ENCODE data around the gene TREML1. TPM values are rescaled to one million over a fixed set of nuclear protein-coding genes. Genes with fewer than 3 reads are reported as not detected.
A peak's percentile ranks its signal among the peaks of the same experiment; 100 is the strongest.
"Not testable (repeated sequence)": the region's sequence is repeated elsewhere in the genome, so short reads cannot be mapped to it uniquely, and the experiment has no call there.

The TREML1 gene
- total and polyA plus RNA-seq, 2 experiments from 2014 or later: not detected

DNA sequence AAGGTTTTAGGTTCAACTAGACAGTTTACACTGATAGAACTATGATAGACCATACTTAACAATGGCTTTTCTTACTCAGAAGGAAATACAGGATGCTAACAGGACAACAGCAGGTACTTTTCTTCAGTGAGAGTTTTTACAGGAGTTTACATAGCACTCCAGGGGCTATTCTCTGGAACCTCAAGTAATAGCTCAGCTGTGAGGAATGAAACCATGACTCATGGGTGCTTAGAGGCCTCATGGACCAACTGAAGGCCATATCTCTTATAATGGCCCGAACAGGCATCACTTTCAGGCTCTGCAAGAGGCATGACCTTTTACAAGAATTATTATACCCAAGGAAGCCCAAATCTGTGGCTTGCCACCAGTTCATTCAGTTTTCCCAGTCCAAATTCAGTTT, 31.8 kb downstream of the TREML1 start:
- Histone ChIP-seq H3K79me2 (ENCODE audit: insufficient read depth) (no peaks in the 10 kb centered on the region), H3K27ac (no peak overlapping the region), H3K4me2 (ENCODE audit: unreplicated experiment) (no peak overlapping the region), H3K36me3 (ENCODE audit: low read depth) (no peaks in the 10 kb centered on the region), H3K4me3 (no peak overlapping the region), H3F3A (ENCODE audit: insufficient read depth) (no peaks in the 10 kb centered on the region), H3K9me3 (ENCODE audit: low read depth) (no peaks in the 10 kb centered on the region), H2AFZ (no peak overlapping the region), H4K20me1 (ENCODE audit: insufficient read depth) (no peaks in the 10 kb centered on the region), H3K4me1 (ENCODE audit: insufficient read depth) (no peaks in the 10 kb centered on the region), H3K27me3 (replicated peaks; ENCODE audit: insufficient read depth) (no peaks in the 10 kb centered on the region), H3K9ac (no peak overlapping the region), H3K9me2 (ENCODE audit: insufficient read depth) (no peaks in the 10 kb centered on the region)
- WGBS, 2 experiments (ENCODE audit: low coverage in 1 of 2, low lambda C conversion rate in 2 of 2, missing lambda C conversion rate in 2 of 2): 93 to 100% methylated on average over 1 of the region's 1 CpG
- in situ Hi-C loops (cut with MboI): no loop called here
- peak; percentile 42 for DNase-seq
- TF ChIP-seq EZH2phosphoT487 (IDR thresholded peaks at IDR 0.05; ENCODE audit: insufficient read depth, low read depth) (no peak), EZH2 (IDR thresholded peaks at IDR 0.05; ENCODE audit: insufficient read depth, poor library complexity, severe bottlenecking) (no peak)

DNA sequence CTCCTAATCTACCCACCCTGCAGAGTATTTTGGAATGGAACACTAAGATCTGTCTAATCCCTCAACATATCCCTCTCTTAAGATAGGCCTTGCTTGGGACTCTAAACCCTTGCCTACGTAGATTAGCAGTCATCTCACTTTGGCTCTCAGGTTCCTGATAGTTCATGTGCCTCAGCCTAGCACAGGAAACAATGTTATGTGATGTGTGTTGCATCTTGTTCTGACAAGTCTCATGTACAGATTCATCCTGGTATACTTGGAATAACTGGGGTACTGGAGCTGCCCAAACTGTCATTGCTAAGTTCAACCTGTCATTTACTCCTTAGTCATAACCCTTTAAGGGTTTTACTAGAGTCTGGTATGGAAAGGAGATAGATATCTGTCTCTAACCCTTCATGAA, 34.1 kb downstream of the TREML1 start:
- WGBS, 2 experiments (ENCODE audit: low coverage in 1 of 2, low lambda C conversion rate in 2 of 2, missing lambda C conversion rate in 2 of 2): 91 to 100% methylated on average over 1 of the region's 1 CpG
- TF ChIP-seq EZH2 (IDR thresholded peaks at IDR 0.05; ENCODE audit: insufficient read depth, poor library complexity, severe bottlenecking) (no peak), EZH2phosphoT487 (IDR thresholded peaks at IDR 0.05; ENCODE audit: insufficient read depth, low read depth) (no peak)
- H3K9ac ChIP-seq: no peak overlapping the region
- H2AFZ ChIP-seq: no peak overlapping the region
- no peaks in the 10 kb centered on the region for H3K79me2 ChIP-seq (ENCODE audit: insufficient read depth)
- H3K4me2 ChIP-seq (ENCODE audit: unreplicated experiment): no peak overlapping the region
- H3K27ac ChIP-seq: no peak overlapping the region
- H3K4me3 ChIP-seq: no peak overlapping the region
- in situ Hi-C loops (cut with MboI): no loop called here
- H3F3A ChIP-seq (ENCODE audit: insufficient read depth): no peaks in the 10 kb centered on the region
- H3K4me1 ChIP-seq (ENCODE audit: insufficient read depth): no peaks in the 10 kb centered on the region
- no peaks in the 10 kb centered on the region for H3K9me2 ChIP-seq (ENCODE audit: insufficient read depth)
- no peaks in the 10 kb centered on the region for H3K9me3 ChIP-seq (ENCODE audit: low read depth)
- H4K20me1 ChIP-seq (ENCODE audit: insufficient read depth): no peaks in the 10 kb centered on the region
- no peaks in the 10 kb centered on the region for H3K36me3 ChIP-seq (ENCODE audit: low read depth)
- H3K27me3 ChIP-seq (replicated peaks; ENCODE audit: insufficient read depth): no peaks in the 10 kb centered on the region
- no peak for DNase-seq

DNA sequence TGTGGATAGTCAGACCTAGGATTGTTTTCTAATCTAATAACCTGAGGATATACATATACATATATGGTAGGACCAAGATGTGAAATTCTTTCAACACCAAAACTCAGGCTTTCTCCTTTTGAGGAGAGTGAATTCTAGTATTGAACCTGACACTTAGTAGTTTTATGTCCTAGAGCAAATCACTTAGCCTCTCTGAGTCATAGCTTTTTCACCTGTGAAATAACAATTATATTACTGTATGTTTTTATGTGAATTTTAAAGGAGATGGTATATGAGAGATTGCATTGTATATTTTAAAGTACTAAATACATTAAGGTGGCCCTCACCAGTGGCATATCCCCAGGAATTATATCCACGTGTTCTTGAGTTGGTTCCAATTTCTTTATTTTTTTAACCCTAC, 34.6 kb downstream of the TREML1 start:
- H2AFZ ChIP-seq: no peak overlapping the region
- no peak overlapping the region for H3K4me3 ChIP-seq
- H3K9me2 ChIP-seq (ENCODE audit: insufficient read depth): no peaks in the 10 kb centered on the region
- no peak overlapping the region for H3K9ac ChIP-seq
- no peaks in the 10 kb centered on the region for H3K27me3 ChIP-seq (replicated peaks; ENCODE audit: insufficient read depth)
- H3K4me1 ChIP-seq (ENCODE audit: insufficient read depth): no peaks in the 10 kb centered on the region
- no peaks in the 10 kb centered on the region for H3K36me3 ChIP-seq (ENCODE audit: low read depth)
- no peaks in the 10 kb centered on the region for H3K79me2 ChIP-seq (ENCODE audit: insufficient read depth)
- H3F3A ChIP-seq (ENCODE audit: insufficient read depth): no peaks in the 10 kb centered on the region
- H3K27ac ChIP-seq: no peak overlapping the region
- H4K20me1 ChIP-seq (ENCODE audit: insufficient read depth): no peaks in the 10 kb centered on the region
- 92 to 100% methylated on average over 1 of the region's 1 CpG for WGBS, 2 experiments (ENCODE audit: low coverage in 1 of 2, low lambda C conversion rate in 2 of 2, missing lambda C conversion rate in 2 of 2)
- no peak overlapping the region for H3K4me2 ChIP-seq (ENCODE audit: unreplicated experiment)
- no peak for TF ChIP-seq EZH2phosphoT487 (IDR thresholded peaks at IDR 0.05; ENCODE audit: insufficient read depth, low read depth)
- no peak for DNase-seq
- no peaks in the 10 kb centered on the region for H3K9me3 ChIP-seq (ENCODE audit: low read depth)
- in situ Hi-C loops (cut with MboI): no loop called here

DNA sequence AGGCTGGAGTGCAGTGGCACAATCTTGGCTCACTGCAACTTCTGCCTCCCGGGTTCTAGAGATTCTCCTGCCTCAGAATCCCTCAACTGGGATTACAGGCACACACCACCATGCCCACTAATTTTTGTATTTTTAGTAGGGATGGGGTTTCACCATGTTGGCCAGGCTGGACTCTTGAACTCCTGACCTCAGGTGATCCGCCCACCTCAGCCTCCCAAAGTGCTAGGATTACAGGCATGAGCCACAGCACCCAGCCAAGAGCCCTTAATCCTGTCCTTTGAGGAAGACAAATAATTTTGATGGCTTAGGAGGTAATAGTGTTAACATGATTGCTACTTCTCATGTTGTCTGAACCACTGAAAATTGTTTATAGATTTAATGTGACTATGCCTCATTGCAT, 39.1 kb downstream of the TREML1 start:
- H3K4me3 ChIP-seq; H4K20me1 ChIP-seq (ENCODE audit: insufficient read depth); in situ Hi-C loops (cut with MboI); DNase-seq; H3F3A ChIP-seq (ENCODE audit: insufficient read depth); H3K36me3 ChIP-seq (ENCODE audit: low read depth); H2AFZ ChIP-seq; H3K4me1 ChIP-seq (ENCODE audit: insufficient read depth); H3K79me2 ChIP-seq (ENCODE audit: insufficient read depth); H3K9me2 ChIP-seq (ENCODE audit: insufficient read depth); H3K27me3 ChIP-seq (replicated peaks; ENCODE audit: insufficient read depth); H3K27ac ChIP-seq; H3K9me3 ChIP-seq (ENCODE audit: low read depth); H3K9ac ChIP-seq; H3K4me2 ChIP-seq (ENCODE audit: unreplicated experiment): not testable (repeated sequence)
- 92 to 95% methylated on average over 2 of the region's 2 CpGs for WGBS, 2 experiments (ENCODE audit: low coverage in 1 of 2, low lambda C conversion rate in 2 of 2, missing lambda C conversion rate in 2 of 2)

DNA sequence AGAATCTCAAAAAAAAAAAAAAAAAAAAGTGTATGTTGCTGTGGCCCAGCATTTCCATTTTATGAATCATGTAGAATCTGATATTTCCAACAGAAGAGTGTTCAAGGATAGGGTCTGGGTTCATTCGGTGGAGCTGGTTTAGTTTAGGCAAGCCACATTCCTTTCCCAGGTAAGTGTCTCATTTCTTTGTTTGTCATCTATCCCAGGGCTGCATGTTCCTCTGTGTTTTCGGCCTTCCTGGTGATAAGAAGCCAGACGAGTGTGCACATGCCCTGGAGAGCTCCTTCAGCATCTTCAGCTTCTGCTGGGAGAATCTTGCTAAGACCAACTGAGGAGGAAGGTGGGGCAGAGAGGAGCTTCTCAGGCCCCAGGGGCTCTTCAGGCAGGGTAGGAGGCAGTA, 43.1 kb downstream of the TREML1 start:
- DNase-seq: no peak
- no peaks in the 10 kb centered on the region for H3K36me3 ChIP-seq (ENCODE audit: low read depth)
- no peaks in the 10 kb centered on the region for H3K9me3 ChIP-seq (ENCODE audit: low read depth)
- H2AFZ ChIP-seq: no peak overlapping the region
- 96 to 98% methylated on average over 3 of the region's 3 CpGs for WGBS, 2 experiments (ENCODE audit: low coverage in 1 of 2, low lambda C conversion rate in 2 of 2, missing lambda C conversion rate in 2 of 2)
- no peaks in the 10 kb centered on the region for H3K79me2 ChIP-seq (ENCODE audit: insufficient read depth)
- no peak overlapping the region for H3K9ac ChIP-seq
- no peaks in the 10 kb centered on the region for H3K27me3 ChIP-seq (replicated peaks; ENCODE audit: insufficient read depth)
- no peaks in the 10 kb centered on the region for H3F3A ChIP-seq (ENCODE audit: insufficient read depth)
- TF ChIP-seq EZH2phosphoT487 (IDR thresholded peaks at IDR 0.05; ENCODE audit: insufficient read depth, low read depth) (no peak), EZH2 (IDR thresholded peaks at IDR 0.05; ENCODE audit: insufficient read depth, poor library complexity, severe bottlenecking) (no peak)
- no peak overlapping the region for H3K4me3 ChIP-seq
- H3K4me2 ChIP-seq (ENCODE audit: unreplicated experiment): no peak overlapping the region
- H3K4me1 ChIP-seq (ENCODE audit: insufficient read depth): no peaks in the 10 kb centered on the region
- H4K20me1 ChIP-seq (ENCODE audit: insufficient read depth): no peaks in the 10 kb centered on the region
- no peak overlapping the region for H3K27ac ChIP-seq
- H3K9me2 ChIP-seq (ENCODE audit: insufficient read depth): no peaks in the 10 kb centered on the region
- in situ Hi-C loops (cut with MboI): no loop called here
